HG03442 (cell line): ENCODE results near the gene CRKL.
A peak's percentile ranks its signal among the peaks of the same experiment; 100 is the strongest.

Experiments
- ATAC-seq: cut with Tn5 transposase; IDR thresholded peaks from one replicate; pipeline ENCODE4 v1.9.1; 2021; ENCODE audit warnings: mild to moderate bottlenecking, moderate library complexity; ENCODE audit not compliant: unreplicated experiment

Gene CRKL

GRCh38 chr22:20980523-20980922 is 63.3 kb downstream of the CRKL start:
- ATAC-seq: no peak

GRCh38 chr22:20980938-20981722 is 63.9 kb downstream of the CRKL start:
- no peak for ATAC-seq

GRCh38 chr22:20981787-20982562 is 64.8 kb downstream of the CRKL start, which contains the start of gene LZTR1:
LZTR1 (plus strand) TSS chr22:20982297; CDS start chr22:20982372, 75 bp downstream.
- ATAC-seq: peak; percentile 74

- ATAC-seq: no peak
Measured at GRCh38 chr22:20982563-20982882, 65.3 kb downstream of the CRKL start.

GRCh38 chr22:20983081-20983771 is 66.0 kb downstream of the CRKL start:
- no peak for ATAC-seq

- no peak for ATAC-seq
Measured at GRCh38 chr22:20985720-20986119, 68.5 kb downstream of the CRKL start.

- ATAC-seq: no peak
Measured at GRCh38 chr22:20986365-20986764, 69.2 kb downstream of the CRKL start.

GRCh38 chr22:20987375-20987774 is 70.2 kb downstream of the CRKL start:
- no peak for ATAC-seq

GRCh38 chr22:20988573-20989322 is 71.5 kb downstream of the CRKL start:
- no peak for ATAC-seq

GRCh38 chr22:20989323-20990138 is 72.3 kb downstream of the CRKL start:
- ATAC-seq: no peak

- ATAC-seq: no peak
Measured at GRCh38 chr22:20990184-20991180, 73.3 kb downstream of the CRKL start.

- no peak for ATAC-seq
Measured at GRCh38 chr22:20991252-20992055, 74.2 kb downstream of the CRKL start.

GRCh38 chr22:20992056-20992442 is 74.8 kb downstream of the CRKL start:
- ATAC-seq: no peak

- no peak for ATAC-seq
Measured at GRCh38 chr22:20992456-20993303, 75.5 kb downstream of the CRKL start.

- no peak for ATAC-seq
Measured at GRCh38 chr22:20993304-20994127, 76.3 kb downstream of the CRKL start.
